GM12878 (cell line): ENCODE measurements around the gene LYZL2. TPM values are rescaled to one million over a fixed set of nuclear protein-coding genes. Genes with fewer than 3 reads are reported as not detected.
A peak's percentile ranks its signal among the peaks of the same experiment; 100 is the strongest.

Experiments used
- ATAC-seq: fragments of 200-7000 bp; cut with Tn5 transposase; 3 replicates; pipeline ENCODE4 v1.9.1; 2020; ENCODE audit warnings: mild to moderate bottlenecking, moderate library complexity
- Bru-seq: library from RNA; stranded (reverse); fragments of 400-500 nt; gene quantifications from one replicate; lab custom pipeline; 2021; lab: Mats Ljungman, UMichigan
- BruChase-seq, 2 experiments: library from RNA; stranded (reverse); fragments of 400-500 nt; gene quantifications; one replicate each; lab custom pipeline; 2021; lab: Mats Ljungman, UMichigan
- BruUV-seq: library from RNA; stranded (reverse); fragments of 400-500 nt; replicated peaks from 2 replicates; lab custom pipeline; 2021; lab: Mats Ljungman, UMichigan
- CTCF ChIA-PET: fragments of 300-600 bp; sonication (Branson Sonifier 250); formaldehyde crosslinking; extraction: SDS; loops from one replicate; lab custom pipeline; 2021; ENCODE audit warnings: inconsistent platforms; lab: Yijun Ruan, JAX
- POLR2A ChIA-PET: fragments of 350-600 bp; formaldehyde crosslinking; extraction: SDS; loops from one replicate; lab custom pipeline; 2021; ENCODE audit warnings: inconsistent platforms; lab: Charles Lee
- RAD21 ChIA-PET: fragments of 300-600 bp; sonication (Branson Sonifier 250); formaldehyde crosslinking; loops from one replicate; lab custom pipeline; 2023; ENCODE audit warnings: antibody characterized with exemption; ENCODE audit not compliant: unreplicated experiment; lab: Charles Lee
- SMC1A ChIA-PET: fragments of 300-600 bp; sonication (Branson Sonifier 250); formaldehyde crosslinking; loops from one replicate; lab custom pipeline; 2023; ENCODE audit not compliant: unreplicated experiment, uncharacterized antibody; lab: Charles Lee
- DNase-seq: peaks from one replicate; pipeline ENCODE4 v3.0.0-alpha.2; 2011; ENCODE audit warnings: low read depth, low spot score
- FAIRE-seq: peaks from 3 replicates; lab custom pipeline; 2011; peaks lifted over from hg19 to GRCh38; lab: Jason Lieb, UNC
- H2AFZ ChIP-seq: 2 replicates; pipeline ENCODE4 v1.6.0; 2011; ENCODE audit warnings: low read depth, low read length, control low read depth; ENCODE audit not compliant: control insufficient read depth
- H3K27ac ChIP-seq: 2 replicates; pipeline ENCODE4 v1.5.1; 2011; ENCODE audit warnings: control low read depth; ENCODE audit not compliant: control insufficient read depth, insufficient read depth
- H3K27me3 ChIP-seq, 2 experiments: replicated peaks in 1 of 2; 2 replicates each; pipeline versions ENCODE4 v1.6.0 to v1.6.1; 2011; ENCODE audit warnings: low read length in 1 of 2; ENCODE audit not compliant: control insufficient read depth in 2 of 2, insufficient read depth in 2 of 2
- H3K36me3 ChIP-seq, 2 experiments: 2 replicates each; pipeline ENCODE4 v1.5.1; 2011; ENCODE audit warnings: low read length in 1 of 2; ENCODE audit not compliant: control insufficient read depth in 2 of 2, insufficient read depth in 2 of 2
- H3K4me1 ChIP-seq: 2 replicates; pipeline ENCODE4 v1.6.1; 2011; ENCODE audit warnings: mild to moderate bottlenecking, low read length, moderate library complexity, mixed read lengths; ENCODE audit not compliant: control insufficient read depth, insufficient read depth
- H3K4me2 ChIP-seq: 2 replicates; pipeline ENCODE4 v1.6.0; 2011; ENCODE audit warnings: control low read depth; ENCODE audit not compliant: control insufficient read depth, insufficient read depth
- H3K4me3 ChIP-seq: fragments of 200-600 bp; sonication (generic); 2 replicates; pipeline ENCODE4 v1.5.1; 2016
- H3K79me2 ChIP-seq: 2 replicates; pipeline ENCODE4 v1.6.0; 2011; ENCODE audit warnings: low read length; ENCODE audit not compliant: control insufficient read depth, insufficient read depth
- H3K9ac ChIP-seq: 2 replicates; pipeline ENCODE4 v1.8.0; 2011; ENCODE audit warnings: low read length, control low read depth, mixed read lengths; ENCODE audit not compliant: control insufficient read depth, insufficient read depth
- H3K9me3 ChIP-seq: replicated peaks from 3 replicates; pipeline ENCODE4 v1.5.1; 2011; ENCODE audit warnings: mild to moderate bottlenecking, low read length; ENCODE audit not compliant: control insufficient read depth, insufficient read depth
- H4K20me1 ChIP-seq: 2 replicates; pipeline ENCODE4 v1.6.0; 2011; ENCODE audit not compliant: control insufficient read depth, insufficient read depth
- ASH2L ChIP-seq: fragments of 300-600, 200-600 bp; sonication (generic); IDR thresholded peaks from 2 replicates; pipeline ENCODE4 v1.6.1; 2017; ENCODE audit warnings: low read depth, mild to moderate bottlenecking, borderline replicate concordance
- BMI1 ChIP-seq: fragments of 450-650 bp; IDR thresholded peaks from 2 replicates; pipeline ENCODE4 v1.6.1; 2016; ENCODE audit warnings: mild to moderate bottlenecking, moderate library complexity, borderline replicate concordance
- HDAC2 ChIP-seq: fragments of 200-600 bp; sonication (generic); IDR thresholded peaks from 2 replicates; pipeline ENCODE4 v1.6.1; 2017
- MYB ChIP-seq: fragments of 150-350 bp; IDR thresholded peaks from 2 replicates; pipeline ENCODE4 v1.6.1; 2014; ENCODE audit warnings: mild to moderate bottlenecking, low read depth, low read length, borderline replicate concordance
- NFYB ChIP-seq: IDR thresholded peaks from 2 replicates; pipeline ENCODE4 v1.6.1; 2011; ENCODE audit warnings: low read depth, mild to moderate bottlenecking, low read length, improper control_type of control experiment, moderate library complexity; ENCODE audit not compliant: insufficient read depth
- NRF1 ChIP-seq: conservative IDR thresholded peaks from 2 replicates; pipeline ENCODE4 v1.6.1; 2011; ENCODE audit warnings: mild to moderate bottlenecking, low read depth, low read length, improper control_type of control experiment
- RAD21 ChIP-seq: IDR thresholded peaks from 2 replicates; pipeline ENCODE4 v1.6.1; 2011; ENCODE audit warnings: mild to moderate bottlenecking, low read depth, low read length, moderate library complexity; ENCODE audit not compliant: insufficient read depth
- YBX1 ChIP-seq: fragments of 450-650 bp; IDR thresholded peaks from 2 replicates; pipeline ENCODE4 v1.6.1; 2016; ENCODE audit warnings: antibody characterized with exemption
- WGBS: methylation state at CpG from one replicate; pipeline ENCODE4 v1.1.6; 2016; ENCODE audit warnings: low lambda C conversion rate; ENCODE audit not compliant: insufficient replicate concordance, insufficient coverage; ENCODE audit errors: missing lambda C conversion rate; 5-methylcytosine and 5-hydroxymethylcytosine counted together
- in situ Hi-C: fragments of 300-500 bp; cut with MboI; formaldehyde crosslinking; loops from 9 replicates; pipeline ENCODE4 v1.14.3; 2018; ENCODE audit warnings: mixed read lengths
- intact Hi-C: fragments of 100-400 bp; cut with micrococcal nuclease; formaldehyde crosslinking; loops from one replicate; pipeline ENCODE4 v1.14.2; 2022; ENCODE audit not compliant: unreplicated experiment
- long read RNA-seq, 2 experiments: library from polyadenylated mRNA; unstranded; transcript quantifications; one replicate each; pipeline ENCODE4 v2.0.0, GENCODE V29; 2019 to 2020
- polyA minus RNA-seq, 3 experiments: library from RNA; depleted of rRNA, polyadenylated mRNA; stranded (reverse); fragments of >200 nt; gene quantifications; 2 replicates each; pipeline ENCODE4 v1.2.3, GENCODE V29; 2011
- polyA plus RNA-seq, 11 experiments: library from polyadenylated mRNA; depleted of rRNA in 4 of 11; unstranded in 6 of 11; stranded (reverse) in 5 of 11; fragments of >200 nt; fragmentation: Nextera tagmentation in 4 of 11; fragmentation: Illumina TruSeq in 1 of 11; extraction: Ambion mirVana in 4 of 11; extraction: Trizol in 1 of 11; gene quantifications; 1 replicate in 1 of 11; 2 replicates in 10 of 11; pipeline versions ENCODE4 v1.2.1 to v1.2.3, GENCODE V29; 2011 to 2016; ENCODE audit warnings: inconsistent platforms in 2 of 11, missing spikeins in 2 of 11, low read depth in 1 of 11
- total RNA-seq, 4 experiments: library from RNA; depleted of rRNA in 3 of 4; stranded (reverse); fragments of >200 nt in 3 of 4; fragmentation: Illumina TruSeq in 1 of 4; extraction: Trizol in 1 of 4; gene quantifications; 2 replicates each; pipeline versions ENCODE4 v1.2.1 to v1.2.3, GENCODE V29; 2013 to 2021
- TF ChIP-seq, protein P1 (sequence below), 3 experiments: IDR thresholded peaks in 2 of 3; conservative IDR thresholded peaks in 1 of 3; 2 replicates each; pipeline ENCODE4 v1.5.1; 2011; ENCODE audit warnings: low read depth in 3 of 3, low read length in 3 of 3, mild to moderate bottlenecking in 3 of 3, control low read depth in 2 of 3, moderate library complexity in 2 of 3, inconsistent platforms in 1 of 3, mixed read lengths in 1 of 3; ENCODE audit not compliant: control insufficient read depth in 2 of 3, insufficient read depth in 1 of 3; ENCODE audit errors: extremely low read depth in 1 of 3
- TF ChIP-seq, protein P2 (sequence below): IDR thresholded peaks from 2 replicates; pipeline ENCODE4 v1.6.1; 2012; ENCODE audit warnings: mild to moderate bottlenecking, low read depth, low read length
- TF ChIP-seq, protein P3 (sequence below): fragments of 450-650 bp; IDR thresholded peaks from 2 replicates; pipeline ENCODE4 v1.6.1; 2014; ENCODE audit warnings: mild to moderate bottlenecking
- TF ChIP-seq, protein P4 (sequence below): fragments of 450-650 bp; conservative IDR thresholded peaks from 2 replicates; pipeline ENCODE4 v1.6.1; 2017; ENCODE audit warnings: mild to moderate bottlenecking, moderate library complexity

Gene LYZL2
- not detected in 2 replicates for total RNA-seq (2013; cell fraction: nucleolus; rRNA removed)
- total RNA-seq (2014; rRNA removed) (not detected in 2 replicates), total RNA-seq (2014; rRNA removed; fragmentation: Illumina TruSeq; extraction: Trizol) (not detected in 2 replicates), total RNA-seq (2021) (not detected in 2 replicates), polyA plus RNA-seq (2011; rRNA removed) (not detected in 2 replicates), polyA plus RNA-seq (2014; fragmentation: Illumina TruSeq; extraction: Trizol) (not detected in 2 replicates), polyA plus RNA-seq (2014; fragmentation: Nextera tagmentation; extraction: Ambion mirVana) (not detected), polyA plus RNA-seq (2014; rRNA removed) (not detected in 2 replicates), polyA plus RNA-seq (2016; fragmentation: Nextera tagmentation; extraction: Ambion mirVana) (not detected), polyA minus RNA-seq (2011; rRNA and poly(A)+ RNA removed) (not detected in 2 replicates), Bru-seq, nascent RNA (not detected), BruChase-seq, experiment 1, labeled RNA remaining after a 6-hour chase (not detected), BruChase-seq, experiment 2, labeled RNA remaining after a 2-hour chase (percentile 5 among the genes with signal in this experiment)
- polyA plus RNA-seq (2011; ENCODE audit: low read depth): not detected
- polyA plus RNA-seq (2011; cell fraction: cytosol; rRNA removed): not detected in 2 replicates
- polyA plus RNA-seq (2011; cell fraction: nucleus; rRNA removed): not detected in 2 replicates
- not detected in 2 replicates for polyA plus RNA-seq (2012)
- polyA minus RNA-seq (2011; cell fraction: cytosol; rRNA and poly(A)+ RNA removed): not detected in 2 replicates
- polyA minus RNA-seq (2011; cell fraction: nucleus; rRNA and poly(A)+ RNA removed): not detected in 2 replicates
- long read RNA-seq, experiment 1: 0 reads
- long read RNA-seq, experiment 2: 0 reads

DNA sequence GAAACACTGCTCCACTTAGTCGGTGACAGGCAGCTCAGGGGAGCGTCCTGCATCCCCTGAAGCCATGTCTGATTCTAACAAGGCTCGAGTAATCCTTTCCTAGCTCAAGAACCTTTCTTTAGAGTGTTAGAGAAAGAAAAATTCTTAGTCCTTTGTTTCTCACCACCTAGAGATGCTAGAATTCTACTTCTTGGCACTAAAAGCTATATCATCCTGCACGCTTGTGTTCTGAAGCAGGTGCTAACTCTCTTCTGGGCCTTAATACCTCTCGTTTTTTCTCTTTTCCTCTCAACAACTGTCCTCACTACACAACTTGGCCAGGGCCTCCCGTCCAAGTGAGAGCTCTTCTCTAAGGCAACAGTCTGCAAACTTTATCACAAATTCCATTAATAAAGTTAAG lies at the start of gene LYZL2:
LYZL2 (minus strand) TSS at position 101 of the 400 bp plus-strand sequence. CDS start 2,838 bp downstream, outside the sequence.
- H3K9ac ChIP-seq: no peak within 1 kb of the TSS
- no peak within 1 kb of the TSS for H3K4me2 ChIP-seq
- H2AFZ ChIP-seq: no peak within 1 kb of the TSS
- in situ Hi-C loops: no loop called here
- ChIA-PET RAD21 (no interaction called here), POLR2A (interaction anchor here (0.5 to 0.6 kb wide), 2 partner anchors 271 to 1600 kb away, joined by 3 to 5 read pairs; no protein-coding TSS in a partner anchor), CTCF (interaction anchor here (2.1 kb wide), 1 partner anchor 10 kb away, joined by 8 read pairs; no protein-coding TSS in a partner anchor), SMC1A (no interaction called here)
- peaks cover 0 to 3% of the 10 kb centered on the region in 2 experiments; a peak in 3 of 4 replicates for H3K27me3 ChIP-seq
- no peak for FAIRE-seq
- 26% methylated on average over 6 of the region's 6 CpGs for WGBS
- H3K36me3 ChIP-seq: no peaks in the 10 kb centered on the region
- no peaks in the 10 kb centered on the region for H4K20me1 ChIP-seq
- BruUV-seq: no TSS peak
- intact Hi-C loops: no loop called here
- no peak within 1 kb of the TSS for H3K4me3 ChIP-seq
- H3K4me1 ChIP-seq: no peaks in the 10 kb centered on the region
- ATAC-seq: no peak
- no peak for DNase-seq
- H3K27ac ChIP-seq: no peak within 1 kb of the TSS
- H3K9me3 ChIP-seq: no peaks in the 10 kb centered on the region
- H3K79me2 ChIP-seq: no peaks in the 10 kb centered on the region
- no peak for TF ChIP-seq BMI1
- TF ChIP-seq, protein P1, sequence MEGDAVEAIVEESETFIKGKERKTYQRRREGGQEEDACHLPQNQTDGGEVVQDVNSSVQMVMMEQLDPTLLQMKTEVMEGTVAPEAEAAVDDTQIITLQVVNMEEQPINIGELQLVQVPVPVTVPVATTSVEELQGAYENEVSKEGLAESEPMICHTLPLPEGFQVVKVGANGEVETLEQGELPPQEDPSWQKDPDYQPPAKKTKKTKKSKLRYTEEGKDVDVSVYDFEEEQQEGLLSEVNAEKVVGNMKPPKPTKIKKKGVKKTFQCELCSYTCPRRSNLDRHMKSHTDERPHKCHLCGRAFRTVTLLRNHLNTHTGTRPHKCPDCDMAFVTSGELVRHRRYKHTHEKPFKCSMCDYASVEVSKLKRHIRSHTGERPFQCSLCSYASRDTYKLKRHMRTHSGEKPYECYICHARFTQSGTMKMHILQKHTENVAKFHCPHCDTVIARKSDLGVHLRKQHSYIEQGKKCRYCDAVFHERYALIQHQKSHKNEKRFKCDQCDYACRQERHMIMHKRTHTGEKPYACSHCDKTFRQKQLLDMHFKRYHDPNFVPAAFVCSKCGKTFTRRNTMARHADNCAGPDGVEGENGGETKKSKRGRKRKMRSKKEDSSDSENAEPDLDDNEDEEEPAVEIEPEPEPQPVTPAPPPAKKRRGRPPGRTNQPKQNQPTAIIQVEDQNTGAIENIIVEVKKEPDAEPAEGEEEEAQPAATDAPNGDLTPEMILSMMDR (IDR thresholded peaks at IDR 0.05 in 2 of 3, conservative IDR thresholded peaks at IDR 0.05 in 1 of 3; ENCODE audit: control insufficient read depth in 2 of 3, extremely low read depth in 1 of 3, insufficient read depth in 1 of 3, low read depth in 3 of 3, low read length in 3 of 3): no peak
- TF ChIP-seq NRF1: no peak
- TF ChIP-seq, protein P2, sequence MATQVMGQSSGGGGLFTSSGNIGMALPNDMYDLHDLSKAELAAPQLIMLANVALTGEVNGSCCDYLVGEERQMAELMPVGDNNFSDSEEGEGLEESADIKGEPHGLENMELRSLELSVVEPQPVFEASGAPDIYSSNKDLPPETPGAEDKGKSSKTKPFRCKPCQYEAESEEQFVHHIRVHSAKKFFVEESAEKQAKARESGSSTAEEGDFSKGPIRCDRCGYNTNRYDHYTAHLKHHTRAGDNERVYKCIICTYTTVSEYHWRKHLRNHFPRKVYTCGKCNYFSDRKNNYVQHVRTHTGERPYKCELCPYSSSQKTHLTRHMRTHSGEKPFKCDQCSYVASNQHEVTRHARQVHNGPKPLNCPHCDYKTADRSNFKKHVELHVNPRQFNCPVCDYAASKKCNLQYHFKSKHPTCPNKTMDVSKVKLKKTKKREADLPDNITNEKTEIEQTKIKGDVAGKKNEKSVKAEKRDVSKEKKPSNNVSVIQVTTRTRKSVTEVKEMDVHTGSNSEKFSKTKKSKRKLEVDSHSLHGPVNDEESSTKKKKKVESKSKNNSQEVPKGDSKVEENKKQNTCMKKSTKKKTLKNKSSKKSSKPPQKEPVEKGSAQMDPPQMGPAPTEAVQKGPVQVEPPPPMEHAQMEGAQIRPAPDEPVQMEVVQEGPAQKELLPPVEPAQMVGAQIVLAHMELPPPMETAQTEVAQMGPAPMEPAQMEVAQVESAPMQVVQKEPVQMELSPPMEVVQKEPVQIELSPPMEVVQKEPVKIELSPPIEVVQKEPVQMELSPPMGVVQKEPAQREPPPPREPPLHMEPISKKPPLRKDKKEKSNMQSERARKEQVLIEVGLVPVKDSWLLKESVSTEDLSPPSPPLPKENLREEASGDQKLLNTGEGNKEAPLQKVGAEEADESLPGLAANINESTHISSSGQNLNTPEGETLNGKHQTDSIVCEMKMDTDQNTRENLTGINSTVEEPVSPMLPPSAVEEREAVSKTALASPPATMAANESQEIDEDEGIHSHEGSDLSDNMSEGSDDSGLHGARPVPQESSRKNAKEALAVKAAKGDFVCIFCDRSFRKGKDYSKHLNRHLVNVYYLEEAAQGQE: no peak
- no peak for TF ChIP-seq HDAC2
- TF ChIP-seq YBX1: no peak
- TF ChIP-seq, protein P3, sequence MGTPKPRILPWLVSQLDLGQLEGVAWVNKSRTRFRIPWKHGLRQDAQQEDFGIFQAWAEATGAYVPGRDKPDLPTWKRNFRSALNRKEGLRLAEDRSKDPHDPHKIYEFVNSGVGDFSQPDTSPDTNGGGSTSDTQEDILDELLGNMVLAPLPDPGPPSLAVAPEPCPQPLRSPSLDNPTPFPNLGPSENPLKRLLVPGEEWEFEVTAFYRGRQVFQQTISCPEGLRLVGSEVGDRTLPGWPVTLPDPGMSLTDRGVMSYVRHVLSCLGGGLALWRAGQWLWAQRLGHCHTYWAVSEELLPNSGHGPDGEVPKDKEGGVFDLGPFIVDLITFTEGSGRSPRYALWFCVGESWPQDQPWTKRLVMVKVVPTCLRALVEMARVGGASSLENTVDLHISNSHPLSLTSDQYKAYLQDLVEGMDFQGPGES: no peak
- TF ChIP-seq MYB: no peak
- TF ChIP-seq ASH2L: no peak
- no peak for TF ChIP-seq RAD21
- TF ChIP-seq, protein P4, sequence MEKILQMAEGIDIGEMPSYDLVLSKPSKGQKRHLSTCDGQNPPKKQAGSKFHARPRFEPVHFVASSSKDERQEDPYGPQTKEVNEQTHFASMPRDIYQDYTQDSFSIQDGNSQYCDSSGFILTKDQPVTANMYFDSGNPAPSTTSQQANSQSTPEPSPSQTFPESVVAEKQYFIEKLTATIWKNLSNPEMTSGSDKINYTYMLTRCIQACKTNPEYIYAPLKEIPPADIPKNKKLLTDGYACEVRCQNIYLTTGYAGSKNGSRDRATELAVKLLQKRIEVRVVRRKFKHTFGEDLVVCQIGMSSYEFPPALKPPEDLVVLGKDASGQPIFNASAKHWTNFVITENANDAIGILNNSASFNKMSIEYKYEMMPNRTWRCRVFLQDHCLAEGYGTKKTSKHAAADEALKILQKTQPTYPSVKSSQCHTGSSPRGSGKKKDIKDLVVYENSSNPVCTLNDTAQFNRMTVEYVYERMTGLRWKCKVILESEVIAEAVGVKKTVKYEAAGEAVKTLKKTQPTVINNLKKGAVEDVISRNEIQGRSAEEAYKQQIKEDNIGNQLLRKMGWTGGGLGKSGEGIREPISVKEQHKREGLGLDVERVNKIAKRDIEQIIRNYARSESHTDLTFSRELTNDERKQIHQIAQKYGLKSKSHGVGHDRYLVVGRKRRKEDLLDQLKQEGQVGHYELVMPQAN: no peak
- no peak for TF ChIP-seq NFYB
